HCT116 (cell line): ENCODE data around the gene BBS9. TPM values are rescaled to one million over a fixed set of nuclear protein-coding genes. Genes with fewer than 3 reads are reported as not detected.

Experiments
- ATAC-seq: fragments of 200-7000 bp; cut with Tn5 transposase; 2 replicates; pipeline ENCODE4 v1.9.1; 2020; ENCODE audit warnings: mild to moderate bottlenecking, moderate library complexity
- BruUV-seq: library from RNA; stranded (reverse); fragments of 400-500 nt; replicated peaks from 2 replicates; lab custom pipeline; 2021; lab: Mats Ljungman, UMichigan
- CTCF ChIA-PET: fragments of 300-600 bp; sonication (Branson Sonifier 250); formaldehyde crosslinking; loops from one replicate; lab custom pipeline; 2021; ENCODE audit warnings: antibody characterized with exemption; lab: Charles Lee
- POLR2A ChIA-PET: fragments of 300-600, 350-600 bp; sonication (Branson Sonifier 250); formaldehyde crosslinking; loops from one replicate; lab custom pipeline; 2021; ENCODE audit warnings: antibody characterized with exemption; lab: Charles Lee
- RAD21 ChIA-PET, 2 experiments: fragments of 300-600 bp; sonication (Branson Sonifier 250); formaldehyde crosslinking; loops; one replicate each; lab custom pipeline; 2023; ENCODE audit warnings: low total read pairs in 2 of 2; ENCODE audit not compliant: uncharacterized antibody in 2 of 2, unreplicated experiment in 2 of 2, low non-redundant PET in 1 of 2; lab: Charles Lee
- DNase-seq: peaks from one replicate; pipeline ENCODE4 v3.0.0-alpha.2; 2010; ENCODE audit warnings: low read depth, low spot score
- H2AFZ ChIP-seq: fragments of 200-600 bp; shearing (Covaris generic), sonication (generic); 2 replicates; pipeline ENCODE4 v1.6.1; 2017; ENCODE audit warnings: low read depth, mixed run types, mixed read lengths, antibody characterized with exemption, low read length; ENCODE audit not compliant: poor library complexity, severe bottlenecking
- H3K27ac ChIP-seq: 2 replicates; pipeline ENCODE4 v1.5.1; 2012; ENCODE audit warnings: low read depth, low read length
- H3K27me3 ChIP-seq: fragments of 200-600 bp; sonication (generic); 2 replicates; pipeline ENCODE4 v1.6.1; 2016; ENCODE audit warnings: mixed run types, low read length, mixed read lengths; ENCODE audit not compliant: insufficient read depth
- H3K36me3 ChIP-seq, 2 experiments: fragments of 200-500 bp in 1 of 2; fragments of 200-600 bp in 1 of 2; sonication (Bioruptor generic) in 1 of 2; sonication (generic) in 1 of 2; 2 replicates each; pipeline versions ENCODE4 v1.5.1 to v1.6.1; 2014 to 2016; ENCODE audit warnings: low read length in 2 of 2, inconsistent platforms in 1 of 2, mixed read lengths in 1 of 2, mixed run types in 1 of 2; ENCODE audit not compliant: insufficient read depth in 2 of 2, control insufficient read depth in 1 of 2
- H3K4me1 ChIP-seq, 2 experiments: fragments of 200-600 bp in 1 of 2; sonication (generic) in 1 of 2; 2 replicates each; pipeline versions ENCODE4 v1.5.1 to v1.6.1; 2012 to 2017; ENCODE audit warnings: low read length in 2 of 2, inconsistent platforms in 1 of 2, mild to moderate bottlenecking in 1 of 2, mixed read lengths in 1 of 2, mixed run types in 1 of 2, moderate library complexity in 1 of 2; ENCODE audit not compliant: insufficient read depth in 2 of 2, control insufficient read depth in 1 of 2
- H3K4me2 ChIP-seq: fragments of 200-600 bp; sonication (generic); 2 replicates; pipeline ENCODE4 v1.6.1; 2017; ENCODE audit warnings: mixed run types, low read length, mixed read lengths
- H3K4me3 ChIP-seq, 2 experiments: fragments of 200-600 bp in 1 of 2; sonication (generic) in 1 of 2; replicated peaks in 1 of 2; 2 replicates each; pipeline ENCODE4 v1.5.1; 2011 to 2016; ENCODE audit warnings: low read length in 2 of 2, control low read depth in 1 of 2, low read depth in 1 of 2, mild to moderate bottlenecking in 1 of 2, mixed read lengths in 1 of 2, mixed run types in 1 of 2
- H3K79me2 ChIP-seq: fragments of 200-600 bp; sonication (generic); 2 replicates; pipeline ENCODE4 v1.6.1; 2017; ENCODE audit warnings: mild to moderate bottlenecking, mixed run types, low read length, moderate library complexity, mixed read lengths; ENCODE audit not compliant: insufficient read depth
- H3K9ac ChIP-seq: fragments of 200-600 bp; sonication (generic); 2 replicates; pipeline ENCODE4 v1.6.1; 2016; ENCODE audit warnings: low read length, mixed read lengths
- H3K9me2 ChIP-seq: fragments of 200-600 bp; sonication (generic), shearing (Covaris generic); 2 replicates; pipeline ENCODE4 v1.6.1; 2017; ENCODE audit warnings: mixed run types, mild to moderate bottlenecking, moderate library complexity; ENCODE audit not compliant: insufficient read depth
- H3K9me3 ChIP-seq, 2 experiments: fragments of 200-500 bp in 1 of 2; fragments of 200-600 bp in 1 of 2; sonication (Bioruptor generic) in 1 of 2; sonication (generic) in 1 of 2; 2 replicates each; pipeline ENCODE4 v1.6.1; 2014 to 2017; ENCODE audit warnings: low read length in 2 of 2, mixed read lengths in 2 of 2, inconsistent platforms in 1 of 2, low read depth in 1 of 2, mild to moderate bottlenecking in 1 of 2, mixed run types in 1 of 2, moderate library complexity in 1 of 2; ENCODE audit not compliant: control insufficient read depth in 1 of 2, insufficient read depth in 1 of 2
- H4K20me1 ChIP-seq: fragments of 200-600 bp; sonication (generic), shearing (Covaris generic); 2 replicates; pipeline ENCODE4 v1.6.1; 2017; ENCODE audit warnings: mixed run types, mild to moderate bottlenecking, moderate library complexity; ENCODE audit not compliant: insufficient read depth
- CEBPB ChIP-seq: IDR thresholded peaks from 2 replicates; pipeline ENCODE4 v1.6.1; 2012; ENCODE audit warnings: low read depth
- ELF1 ChIP-seq: IDR thresholded peaks from 2 replicates; pipeline ENCODE4 v1.6.1; 2012; ENCODE audit warnings: low read depth, borderline replicate concordance
- EZH2phosphoT487 ChIP-seq: fragments of 200-600 bp; IDR thresholded peaks from 2 replicates; pipeline ENCODE4 v1.6.1; 2018; ENCODE audit warnings: antibody characterized with exemption, borderline replicate concordance
- FOSL1 ChIP-seq: IDR thresholded peaks from 2 replicates; pipeline ENCODE4 v1.6.1; 2012; ENCODE audit warnings: low read depth
- JUND ChIP-seq: IDR thresholded peaks from 2 replicates; pipeline ENCODE4 v1.6.1; 2012
- POLR2A ChIP-seq: IDR thresholded peaks from 2 replicates; pipeline ENCODE4 v1.7.0; 2011; ENCODE audit warnings: borderline replicate concordance; ENCODE audit not compliant: insufficient read depth, insufficient read length; ENCODE audit errors: extremely low read depth
- POLR2AphosphoS5 ChIP-seq: IDR thresholded peaks from 2 replicates; pipeline ENCODE4 v1.6.1; 2011; ENCODE audit warnings: mild to moderate bottlenecking, low read depth, low read length, moderate library complexity
- RAD21 ChIP-seq: IDR thresholded peaks from 2 replicates; pipeline ENCODE4 v1.6.1; 2012; ENCODE audit warnings: low read depth, mild to moderate bottlenecking
- SIN3A ChIP-seq: IDR thresholded peaks from 2 replicates; pipeline ENCODE4 v1.6.1; 2012; ENCODE audit warnings: low read depth
- SP1 ChIP-seq: IDR thresholded peaks from 2 replicates; pipeline ENCODE4 v1.6.1; 2012; ENCODE audit warnings: low read depth
- SRF ChIP-seq: IDR thresholded peaks from 2 replicates; pipeline ENCODE4 v1.6.1; 2012; ENCODE audit warnings: low read depth
- TCF7L2 ChIP-seq: IDR thresholded peaks from 2 replicates; pipeline ENCODE4 v1.7.0; 2011; ENCODE audit warnings: borderline replicate concordance, inconsistent platforms; ENCODE audit not compliant: insufficient read depth, insufficient read length; ENCODE audit errors: extremely low read depth
- ZFX ChIP-seq: fragments of 450-650 bp; IDR thresholded peaks from 2 replicates; pipeline ENCODE4 v1.6.1; 2017
- ZNF274 ChIP-seq: fragments of 200-500 bp; sonication (Bioruptor generic); IDR thresholded peaks from 2 replicates; pipeline ENCODE4 v1.6.1; 2014; ENCODE audit warnings: mild to moderate bottlenecking, low read depth, low read length, inconsistent platforms
- intact Hi-C: fragments of 100-400 bp; cut with micrococcal nuclease; formaldehyde crosslinking; loops from 2 replicates; pipeline ENCODE4 v1.10.0; 2022
- total RNA-seq: library from RNA; stranded (reverse); gene quantifications from one replicate; pipeline ENCODE4 v1.2.1, GENCODE V29; 2021; ENCODE audit not compliant: unreplicated experiment
- TF ChIP-seq, protein P1 (sequence below): IDR thresholded peaks from 2 replicates; pipeline ENCODE4 v1.6.1; 2011; ENCODE audit warnings: mild to moderate bottlenecking, low read length, moderate library complexity; ENCODE audit not compliant: insufficient replicate concordance; ENCODE audit errors: extremely low read depth
- TF ChIP-seq, protein P2 (sequence below): IDR thresholded peaks from 2 replicates; pipeline ENCODE4 v1.6.1; 2012
- TF ChIP-seq, protein P3 (sequence below), 3 experiments: fragments of 200-600 bp in 1 of 3; sonication (generic) in 1 of 3; IDR thresholded peaks in 2 of 3; conservative IDR thresholded peaks in 1 of 3; 2 replicates each; pipeline ENCODE4 v1.5.1; 2012 to 2017; ENCODE audit warnings: low read depth in 2 of 3, low read length in 2 of 3, antibody characterized with exemption in 1 of 3, borderline replicate concordance in 1 of 3, control low read depth in 1 of 3, mild to moderate bottlenecking in 1 of 3, mixed read lengths in 1 of 3, mixed run types in 1 of 3, moderate library complexity in 1 of 3; ENCODE audit not compliant: insufficient read depth in 1 of 3

The BBS9 gene
- total RNA-seq, 1 experiment from 2014 or later: 7.1 TPM

DNA sequence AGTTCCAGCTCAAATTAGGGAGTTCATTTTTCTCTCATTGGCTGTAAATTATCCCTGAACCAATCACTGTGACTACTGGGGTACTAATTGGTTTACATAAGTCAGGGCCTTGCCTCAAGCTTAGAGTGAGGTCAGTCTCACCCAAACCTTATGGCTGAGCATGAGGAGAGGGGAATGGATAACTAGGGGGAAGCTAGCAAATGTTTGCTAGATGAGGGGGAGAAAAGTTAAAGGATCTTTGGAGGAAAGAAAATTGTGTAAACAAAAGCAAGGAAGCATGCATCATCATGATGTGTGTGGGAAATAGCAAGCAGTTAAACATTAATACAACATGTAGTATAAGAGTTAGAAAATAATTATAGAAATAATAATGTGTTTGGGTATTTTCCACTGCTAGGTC lies 121.9 kb downstream of the BBS9 start:
- Histone ChIP-seq H3K36me3 (no peaks in the 10 kb centered on the region), H3K9me2 (no peaks in the 10 kb centered on the region), H3K9me3 (no peaks in the 10 kb centered on the region), H3K27ac (no peak overlapping the region), H3K4me2 (no peak overlapping the region), H3K4me1 (no peaks in the 10 kb centered on the region), H3K79me2 (no peaks in the 10 kb centered on the region), H2AFZ (no peak overlapping the region), H3K9ac (no peak overlapping the region), H4K20me1 (no peaks in the 10 kb centered on the region), H3K4me3 (no peak overlapping the region), H3K27me3 (no peaks in the 10 kb centered on the region)
- POLR2A ChIA-PET: no interaction called here
- ATAC-seq: no peak
- no peak for DNase-seq
- BruUV-seq: no TSS peak
- intact Hi-C loops: no loop called here
- CTCF ChIA-PET: no interaction called here
- RAD21 ChIA-PET: no interaction called here
- TF ChIP-seq, protein P1, sequence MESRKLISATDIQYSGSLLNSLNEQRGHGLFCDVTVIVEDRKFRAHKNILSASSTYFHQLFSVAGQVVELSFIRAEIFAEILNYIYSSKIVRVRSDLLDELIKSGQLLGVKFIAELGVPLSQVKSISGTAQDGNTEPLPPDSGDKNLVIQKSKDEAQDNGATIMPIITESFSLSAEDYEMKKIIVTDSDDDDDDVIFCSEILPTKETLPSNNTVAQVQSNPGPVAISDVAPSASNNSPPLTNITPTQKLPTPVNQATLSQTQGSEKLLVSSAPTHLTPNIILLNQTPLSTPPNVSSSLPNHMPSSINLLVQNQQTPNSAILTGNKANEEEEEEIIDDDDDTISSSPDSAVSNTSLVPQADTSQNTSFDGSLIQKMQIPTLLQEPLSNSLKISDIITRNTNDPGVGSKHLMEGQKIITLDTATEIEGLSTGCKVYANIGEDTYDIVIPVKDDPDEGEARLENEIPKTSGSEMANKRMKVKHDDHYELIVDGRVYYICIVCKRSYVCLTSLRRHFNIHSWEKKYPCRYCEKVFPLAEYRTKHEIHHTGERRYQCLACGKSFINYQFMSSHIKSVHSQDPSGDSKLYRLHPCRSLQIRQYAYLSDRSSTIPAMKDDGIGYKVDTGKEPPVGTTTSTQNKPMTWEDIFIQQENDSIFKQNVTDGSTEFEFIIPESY: no peak
- no peak for TF ChIP-seq JUND
- no peak for TF ChIP-seq TCF7L2
- TF ChIP-seq ELF1: no peak
- no peak for TF ChIP-seq CEBPB
- TF ChIP-seq RAD21: no peak
- TF ChIP-seq POLR2AphosphoS5: no peak
- no peak for TF ChIP-seq POLR2A
- no peak for TF ChIP-seq SIN3A
- TF ChIP-seq, protein P2, sequence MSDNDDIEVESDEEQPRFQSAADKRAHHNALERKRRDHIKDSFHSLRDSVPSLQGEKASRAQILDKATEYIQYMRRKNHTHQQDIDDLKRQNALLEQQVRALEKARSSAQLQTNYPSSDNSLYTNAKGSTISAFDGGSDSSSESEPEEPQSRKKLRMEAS: no peak
- no peak for TF ChIP-seq EZH2phosphoT487
- no peak for TF ChIP-seq SP1
- TF ChIP-seq, protein P3, sequence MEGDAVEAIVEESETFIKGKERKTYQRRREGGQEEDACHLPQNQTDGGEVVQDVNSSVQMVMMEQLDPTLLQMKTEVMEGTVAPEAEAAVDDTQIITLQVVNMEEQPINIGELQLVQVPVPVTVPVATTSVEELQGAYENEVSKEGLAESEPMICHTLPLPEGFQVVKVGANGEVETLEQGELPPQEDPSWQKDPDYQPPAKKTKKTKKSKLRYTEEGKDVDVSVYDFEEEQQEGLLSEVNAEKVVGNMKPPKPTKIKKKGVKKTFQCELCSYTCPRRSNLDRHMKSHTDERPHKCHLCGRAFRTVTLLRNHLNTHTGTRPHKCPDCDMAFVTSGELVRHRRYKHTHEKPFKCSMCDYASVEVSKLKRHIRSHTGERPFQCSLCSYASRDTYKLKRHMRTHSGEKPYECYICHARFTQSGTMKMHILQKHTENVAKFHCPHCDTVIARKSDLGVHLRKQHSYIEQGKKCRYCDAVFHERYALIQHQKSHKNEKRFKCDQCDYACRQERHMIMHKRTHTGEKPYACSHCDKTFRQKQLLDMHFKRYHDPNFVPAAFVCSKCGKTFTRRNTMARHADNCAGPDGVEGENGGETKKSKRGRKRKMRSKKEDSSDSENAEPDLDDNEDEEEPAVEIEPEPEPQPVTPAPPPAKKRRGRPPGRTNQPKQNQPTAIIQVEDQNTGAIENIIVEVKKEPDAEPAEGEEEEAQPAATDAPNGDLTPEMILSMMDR (IDR thresholded peaks at IDR 0.05 in 2 of 3, conservative IDR thresholded peaks at IDR 0.05 in 1 of 3; ENCODE audit: borderline replicate concordance in 1 of 3, insufficient read depth in 1 of 3, low read depth in 2 of 3, low read length in 2 of 3): no peak
- no peak for TF ChIP-seq ZFX
- TF ChIP-seq ZNF274: no peak
- TF ChIP-seq SRF: no peak
- TF ChIP-seq FOSL1: no peak
